Activated CD4-positive, alpha-beta T cell treated with anti-CD3 and anti-CD28 coated beads, Interleukin-2, amount 50 U/mL, for 48 hours (primary cell): Measurements from ENCODE around the gene CACNA1H.

Source experiments
- DNase-seq, 2 experiments: peaks; one replicate each; pipeline ENCODE4 v3.0.0-alpha.2; 2020

The CACNA1H gene

GRCh38 chr16:1152651-1153259, at the start of gene CACNA1H:
CACNA1H (plus strand) TSS chr16:1153106; CDS start chr16:1153738, 632 bp downstream.
- DNase-seq = peak; percentile 53

DNA sequence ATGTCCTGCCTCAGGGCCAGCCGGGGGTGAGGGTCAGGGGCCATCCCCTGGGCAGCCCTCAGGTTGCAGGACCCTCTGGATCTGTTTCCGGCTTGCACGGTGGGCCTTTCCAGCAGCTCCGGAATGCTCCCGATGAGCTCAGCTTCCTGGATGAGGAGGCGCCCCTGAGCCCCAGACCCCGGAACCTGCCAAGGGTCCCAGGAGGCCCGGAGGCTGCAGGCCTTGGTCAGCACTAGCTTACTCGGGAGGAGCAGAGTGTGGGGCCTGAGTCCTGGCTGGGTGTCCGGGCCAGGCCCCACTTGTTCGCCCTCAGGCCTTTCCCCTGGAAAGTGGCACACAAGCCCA, 49.3 kb upstream of the CACNA1H start:
- DNase-seq = no peak

DNA sequence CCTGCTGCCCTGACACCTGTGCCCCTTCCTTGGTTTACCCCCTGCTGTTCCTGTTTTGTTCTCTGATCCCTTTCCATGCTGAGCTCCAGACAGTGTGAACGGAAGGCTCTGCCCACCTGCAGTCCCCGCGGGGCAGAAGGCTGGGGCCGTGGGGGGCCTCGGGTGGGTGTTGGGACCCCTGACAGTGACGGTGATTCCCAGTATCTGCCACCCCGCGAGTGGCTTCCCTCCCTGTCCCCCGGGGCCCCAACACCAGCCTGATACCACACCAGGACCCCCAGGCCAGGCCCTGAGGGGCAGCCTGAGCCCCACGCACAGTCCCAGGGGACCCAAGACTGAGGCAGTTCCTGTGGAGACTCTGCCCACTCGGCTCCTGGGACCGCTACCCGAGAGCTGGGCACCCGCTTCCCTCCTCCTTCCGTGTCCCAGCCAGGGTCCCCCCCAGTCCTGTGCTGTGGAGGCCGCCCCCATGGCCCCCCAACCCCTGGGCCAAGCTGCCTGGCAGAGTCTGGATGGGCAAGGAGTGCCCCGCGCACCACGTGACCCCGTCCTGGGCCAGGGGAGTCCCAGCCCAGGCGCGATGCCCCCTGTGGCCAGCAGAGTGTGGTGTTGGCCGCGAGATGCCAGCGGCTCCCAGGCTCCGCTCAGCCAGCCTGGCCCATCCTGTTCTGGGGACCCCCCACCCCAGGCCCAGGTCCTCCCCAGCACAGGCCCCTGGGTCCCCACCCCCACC, 46.9 kb upstream of the CACNA1H start:
- DNase-seq = peak; percentile 55 to 60

- no peak for DNase-seq
Measured at GRCh38 chr16:1106659-1107058, 46.2 kb upstream of the CACNA1H start.

DNA sequence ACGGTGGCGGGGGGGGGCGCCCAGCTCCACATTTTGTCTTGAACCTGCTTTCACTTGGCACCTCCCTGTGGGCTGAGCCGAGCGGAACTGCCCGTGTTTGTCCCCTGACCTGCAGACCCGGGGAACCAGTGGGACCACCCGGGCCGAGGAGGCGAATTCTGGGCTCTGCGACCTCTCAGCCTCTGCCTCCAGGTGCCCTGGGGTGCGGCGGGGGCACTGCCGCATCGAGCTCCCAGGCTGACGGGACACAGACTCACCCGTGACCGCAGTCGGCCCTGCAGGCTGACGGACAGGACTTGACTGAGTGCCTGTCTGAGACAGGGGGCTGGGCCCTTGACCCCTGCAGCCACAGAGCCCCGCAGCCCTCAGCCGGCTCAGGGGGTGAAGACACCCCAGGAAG, 45.8 kb upstream of the CACNA1H start:
- no peak for DNase-seq

GRCh38 chr16:1107731-1108130, 45.2 kb upstream of the CACNA1H start:
- no peak for DNase-seq

GRCh38 chr16:1108299-1109252, 44.3 kb upstream of the CACNA1H start:
- DNase-seq = no peak

- DNase-seq = no peak
Measured at GRCh38 chr16:1109648-1110047, 43.3 kb upstream of the CACNA1H start.

GRCh38 chr16:1112506-1113184, 40.3 kb upstream of the CACNA1H start:
- DNase-seq = no peak

DNA sequence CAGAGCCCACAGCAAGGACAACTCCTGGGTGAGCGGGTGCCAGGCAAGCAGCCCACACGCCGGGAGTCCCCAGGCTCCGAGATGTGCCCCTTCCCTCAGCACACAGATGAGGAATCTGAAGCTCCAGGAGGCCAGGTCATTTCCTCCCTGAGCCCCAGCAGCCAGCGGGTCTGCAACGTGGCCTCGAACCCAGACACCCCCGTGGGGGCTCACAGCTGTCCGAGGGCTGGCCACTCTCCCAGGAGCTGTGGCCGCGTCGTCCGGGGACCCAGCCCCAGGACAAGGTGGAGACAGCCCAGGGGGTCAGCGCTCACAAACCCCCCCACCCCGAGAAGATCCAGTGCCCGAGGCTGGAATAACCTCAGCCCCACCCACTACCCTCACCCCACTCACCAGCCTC, 39.4 kb upstream of the CACNA1H start:
- no peak for DNase-seq

- no peak for DNase-seq
Measured at GRCh38 chr16:1113889-1114526, 38.9 kb upstream of the CACNA1H start.

DNA sequence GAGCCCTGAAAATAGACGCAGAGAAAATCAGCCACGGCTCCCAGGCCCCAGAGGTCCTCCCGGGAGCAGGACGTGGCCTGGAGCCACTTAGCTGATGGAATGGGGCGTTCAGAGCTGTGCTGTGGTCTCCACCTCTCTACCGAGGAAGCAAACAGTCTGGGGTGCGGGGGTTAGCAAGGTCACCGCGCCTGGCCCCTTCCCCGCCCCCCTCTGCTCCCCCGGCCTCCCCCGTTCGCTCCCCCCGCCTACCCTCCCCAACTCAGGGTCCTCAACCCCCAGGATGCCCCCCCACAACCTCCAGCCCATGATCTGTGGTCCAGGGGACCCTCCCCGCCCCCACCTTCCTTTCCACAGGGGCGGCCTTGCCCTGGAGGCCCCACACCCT, 36.2 kb upstream of the CACNA1H start:
- DNase-seq = no peak

DNA sequence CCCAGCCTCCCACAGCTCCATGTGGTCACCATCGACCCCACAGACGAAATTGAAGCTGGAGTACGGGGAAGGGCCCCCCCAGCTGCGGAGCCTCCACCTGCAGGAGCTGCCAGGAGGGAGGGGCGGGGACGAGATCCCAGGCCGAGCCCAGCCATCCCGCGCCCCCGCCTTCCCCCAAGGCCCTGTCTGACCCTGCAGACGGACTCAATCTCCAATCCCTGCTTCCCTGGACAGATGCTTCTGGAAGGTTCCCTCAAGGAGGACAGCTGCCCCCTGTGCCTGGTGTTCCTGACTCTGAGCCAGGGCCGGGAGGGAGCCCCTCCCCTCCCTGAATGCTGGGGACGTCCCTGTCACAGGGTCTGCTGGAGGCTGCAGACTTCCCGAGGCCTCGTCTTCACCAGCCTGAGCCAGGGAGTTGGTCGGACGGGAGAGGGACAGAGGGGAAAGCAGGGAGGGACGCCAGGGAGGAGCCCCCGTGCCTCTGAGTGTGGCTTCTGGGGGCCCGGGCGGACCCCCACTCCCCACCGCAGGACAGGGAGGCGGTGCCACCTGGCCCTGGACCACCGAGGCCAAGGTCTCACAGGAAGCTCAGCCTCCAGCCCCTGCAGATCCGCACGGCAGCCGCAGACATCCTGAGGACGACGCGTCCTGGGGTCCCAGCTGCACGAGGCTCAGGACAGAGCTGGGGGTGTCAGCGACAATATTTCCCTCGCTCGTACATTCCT, 35.6 kb upstream of the CACNA1H start:
- no peak for DNase-seq

DNA sequence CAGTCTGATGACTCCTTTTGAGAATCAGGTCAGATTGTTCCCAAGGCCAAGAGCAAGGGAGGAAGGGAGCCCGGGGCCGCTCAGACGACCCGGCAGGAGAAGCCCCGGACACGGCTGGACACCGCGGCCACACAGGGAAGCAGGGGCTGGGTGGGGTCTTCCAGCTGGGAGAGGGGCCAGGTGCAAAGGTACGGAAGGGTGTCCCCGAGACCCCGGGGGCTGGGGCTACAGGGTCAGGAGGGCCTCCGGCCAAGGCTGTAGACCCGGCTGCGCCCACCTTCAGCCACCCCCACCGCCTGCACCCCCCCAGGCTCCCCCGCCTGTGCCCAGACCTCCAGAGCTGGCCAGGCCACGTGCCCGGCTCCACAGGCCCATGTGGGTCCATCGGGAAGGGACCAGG, 35.0 kb upstream of the CACNA1H start:
- DNase-seq = no peak

- DNase-seq = no peak
Measured at GRCh38 chr16:1119129-1119528, 33.8 kb upstream of the CACNA1H start.

GRCh38 chr16:1119766-1120576, 32.9 kb upstream of the CACNA1H start:
- no peak for DNase-seq

- no peak for DNase-seq
Measured at GRCh38 chr16:1120577-1120941, 32.3 kb upstream of the CACNA1H start.

- DNase-seq = no peak
Measured at GRCh38 chr16:1121009-1121408, 31.9 kb upstream of the CACNA1H start.

GRCh38 chr16:1121601-1122397, 31.1 kb upstream of the CACNA1H start:
- no peak for DNase-seq

DNA sequence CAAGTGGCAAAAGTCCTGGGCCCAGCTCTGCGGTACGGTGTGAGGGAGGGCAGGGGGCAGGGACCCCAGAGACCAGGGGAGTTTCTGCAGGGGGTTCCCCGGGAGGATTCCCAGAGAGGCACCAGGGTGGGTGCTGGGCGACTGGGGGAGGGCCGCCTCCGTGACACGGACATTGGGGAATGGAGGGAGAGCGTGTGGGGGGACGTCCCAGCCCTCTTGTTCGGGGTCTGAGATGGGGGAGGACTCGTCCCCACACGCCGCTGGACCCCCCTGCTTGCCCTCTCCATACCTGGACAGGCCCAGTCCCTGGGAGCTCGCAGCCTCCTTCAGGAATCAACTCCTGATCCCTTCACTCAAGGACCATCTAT, 30.5 kb upstream of the CACNA1H start:
- DNase-seq = no peak
